Left cardiac atrium (tissue), 4 donors: Measurements from ENCODE around the gene ARL4A. TPM values are rescaled to one million over a fixed set of nuclear protein-coding genes. Genes with fewer than 3 reads are reported as not detected.
A peak's percentile ranks its signal among the peaks of the same experiment; 100 is the strongest.

Experiments used
- ATAC-seq, 2 donors: fragments of 200-7000 bp; cut with Tn5 transposase; one replicate each; pipeline ENCODE4 v1.9.1; 2020; ENCODE audit warnings: mild to moderate bottlenecking in 2 of 2, moderate library complexity in 2 of 2
- DNase-seq: peaks from one replicate; pipeline ENCODE4 v3.0.0-alpha.2; 2020
- intact Hi-C, 2 donors: fragments of 100-400 bp; cut with DNase I; formaldehyde crosslinking; loops; one replicate each; pipeline versions ENCODE4 v1.14.1 to v1.15.1; 2022 to 2023
- total RNA-seq, 2 donors: library from RNA; stranded (reverse); fragmentation: NEBNext Ultra II Directional; extraction: Animal tissue kit (Norgen Biotek cat#: 25700); gene quantifications; one replicate each; pipeline ENCODE4 v1.2.1, GENCODE V29; 2021
- donor health status: DM: no; HTN: yes; CAD: no.
- donor health status: DM: no; HTN: yes; CAD: no; lungs with severe emphysema.
- donor health status: DM: yes; HTN: yes; CAD: no.
- donor health status: Dilated cardiomyopathy.

The ARL4A gene
- total RNA-seq, 2 donors from 2014 or later: 13.9 to 17.9 TPM

- intact Hi-C loops: no loop called here
- ATAC-seq (peak; percentile 38 to 72), DNase-seq (no peak)
Observed at GRCh38 chr7:12719141-12719919, 31.9 kb downstream of the ARL4A start.

- no peak for DNase-seq
- intact Hi-C loops: no loop called here
- no peak for ATAC-seq
Observed at GRCh38 chr7:12719981-12720865, 32.8 kb downstream of the ARL4A start.

- no peak for ATAC-seq
- DNase-seq: no peak
- intact Hi-C loops: no loop called here
Observed at GRCh38 chr7:12721286-12721830, 33.9 kb downstream of the ARL4A start.

GRCh38 chr7:12722136-12722535, 34.7 kb downstream of the ARL4A start:
- no peak for DNase-seq
- intact Hi-C loops: no loop called here
- ATAC-seq: no peak

- intact Hi-C loops: no loop called here
Observed at GRCh38 chr7:12722636-12723605, 35.5 kb downstream of the ARL4A start.

GRCh38 chr7:12725575-12726316, 38.3 kb downstream of the ARL4A start:
- intact Hi-C loops: no loop called here
- ATAC-seq: peak in 1 of 2 donors; percentile 28
- DNase-seq: no peak

More at GRCh38 chr7:12722636-12723605, 35.5 kb downstream of the ARL4A start:
- DNase-seq: no peak
- no peak for ATAC-seq

- intact Hi-C loops: no loop called here
- ATAC-seq (no peak), DNase-seq (no peak)
Observed at GRCh38 chr7:12726908-12727307, 39.5 kb downstream of the ARL4A start.

GRCh38 chr7:12727455-12728191, 40.2 kb downstream of the ARL4A start:
- ATAC-seq: peak in 1 of 2 donors; percentile 47
- intact Hi-C loops: no loop called here
- no peak for DNase-seq

- intact Hi-C loops: no loop called here
- ATAC-seq: peak; percentile 51 to 61
- no peak for DNase-seq
Observed at GRCh38 chr7:12728192-12728538, 40.7 kb downstream of the ARL4A start.

GRCh38 chr7:12729112-12729511, 41.7 kb downstream of the ARL4A start:
- intact Hi-C loops: no loop called here
- DNase-seq: peak; percentile 86
- ATAC-seq: peak; percentile 60 to 75

GRCh38 chr7:12730523-12730922, 43.1 kb downstream of the ARL4A start:
- intact Hi-C loops: no loop called here
- DNase-seq (no peak), ATAC-seq (no peak)

- peak in 1 of 2 donors; percentile 22 for ATAC-seq
- no peak for DNase-seq
- intact Hi-C loops: no loop called here
Observed at GRCh38 chr7:12731214-12731656, 43.8 kb downstream of the ARL4A start.

- DNase-seq: no peak
- intact Hi-C loops: no loop called here
- no peak for ATAC-seq
Observed at GRCh38 chr7:12731775-12732174, 44.3 kb downstream of the ARL4A start.

GRCh38 chr7:12732428-12732827, 45.0 kb downstream of the ARL4A start:
- ATAC-seq (no peak), DNase-seq (no peak)
- intact Hi-C loops: no loop called here

GRCh38 chr7:12735923-12736322, 48.5 kb downstream of the ARL4A start:
- ATAC-seq: no peak
- intact Hi-C loops: no loop called here
- DNase-seq: no peak

- intact Hi-C loops: no loop called here
- no peak for DNase-seq
- no peak for ATAC-seq
Observed at GRCh38 chr7:12737373-12737772, 49.9 kb downstream of the ARL4A start.

- ATAC-seq: no peak
- DNase-seq: no peak
- intact Hi-C loops: no loop called here
Observed at GRCh38 chr7:12737836-12738235, 50.4 kb downstream of the ARL4A start.

- intact Hi-C loops: no loop called here
- DNase-seq (no peak), ATAC-seq (no peak)
Observed at GRCh38 chr7:12738665-12739064, 51.2 kb downstream of the ARL4A start.
